Stimulated activated CD4-positive, alpha-beta T cell treated with anti-CD3 and anti-CD28 coated beads, Interleukin-1b, Interleukin-23, amount 100 ng/mL, for 1 hour (primary cell): ENCODE data around the gene OGFOD3.
"Not testable (repeated sequence)": the region's sequence is repeated elsewhere in the genome, so short reads cannot be mapped to it uniquely, and the experiment has no call there.

Experiments used
- DNase-seq, 2 donors: peaks; one replicate each; pipeline ENCODE4 v3.0.0-alpha.2; 2020; ENCODE audit warnings: low read depth in 2 of 2

Gene OGFOD3, protein sequence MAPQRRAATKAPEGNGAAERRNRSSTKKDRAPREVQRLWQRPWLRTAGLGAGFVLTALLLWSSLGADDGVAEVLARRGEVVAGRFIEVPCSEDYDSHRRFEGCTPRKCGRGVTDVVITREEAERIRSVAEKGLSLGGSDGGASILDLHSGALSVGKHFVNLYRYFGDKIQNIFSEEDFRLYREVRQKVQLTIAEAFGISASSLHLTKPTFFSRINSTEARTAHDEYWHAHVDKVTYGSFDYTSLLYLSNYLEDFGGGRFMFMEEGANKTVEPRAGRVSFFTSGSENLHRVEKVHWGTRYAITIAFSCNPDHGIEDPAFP

DNA sequence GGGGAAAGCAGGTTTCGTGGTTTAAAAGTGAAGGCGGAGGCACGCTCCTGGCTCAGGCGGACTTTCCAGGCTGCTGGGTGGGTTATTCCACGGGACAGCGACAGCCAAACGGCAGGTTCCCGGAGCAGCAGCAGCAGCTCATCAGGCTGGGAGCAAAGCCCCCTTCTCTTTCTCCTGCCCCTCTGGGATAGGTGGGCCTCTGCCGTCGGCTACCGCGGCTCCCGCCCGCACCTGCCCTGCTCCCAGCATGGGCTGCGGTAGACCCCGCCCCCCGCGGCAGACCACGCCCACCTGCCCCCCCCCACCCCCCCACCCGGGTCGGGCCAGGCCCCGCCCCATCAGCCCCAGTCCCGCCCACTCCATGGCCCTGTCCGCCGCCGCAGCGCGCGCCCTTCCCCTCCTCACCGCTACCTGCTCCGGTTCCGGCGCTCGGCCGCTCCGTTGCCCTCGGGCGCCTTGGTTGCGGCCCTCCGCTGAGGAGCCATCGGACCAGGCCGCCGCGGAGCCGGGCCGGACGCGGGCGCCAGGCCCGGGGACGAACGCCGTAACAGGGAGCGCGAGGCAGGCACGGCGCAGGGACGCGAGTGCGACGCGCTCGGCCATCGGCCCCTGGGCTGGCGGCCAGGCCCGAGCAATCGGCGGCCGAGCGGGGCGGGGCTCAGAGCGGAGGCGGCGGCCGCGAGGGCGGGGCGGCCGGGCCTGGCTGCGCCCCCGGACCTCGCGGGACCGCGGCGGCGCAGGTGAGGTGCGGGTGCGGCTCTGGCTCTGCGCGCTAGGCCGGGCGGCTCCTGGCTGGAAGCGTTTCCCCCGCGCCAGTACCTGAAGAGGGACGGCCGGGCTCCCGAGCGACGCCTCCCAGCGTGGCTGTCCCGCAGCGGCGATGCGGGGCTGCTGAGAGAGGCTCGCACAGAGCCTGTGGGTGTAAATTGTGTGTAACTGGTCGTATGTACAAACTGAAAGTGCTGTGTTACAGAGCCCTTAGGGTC is at the start of gene OGFOD3, which contains the start of gene HEXD:
Gene OGFOD3 (minus strand): TSS at position 586 of the 986 bp plus-strand sequence. CDS start 101 bp downstream, at position 485.
Gene HEXD (plus strand): TSS at position 347 of the 986 bp plus-strand sequence. CDS start 1,453 bp downstream, outside the sequence.
- peak; percentile 62 to 71 for DNase-seq

DNA sequence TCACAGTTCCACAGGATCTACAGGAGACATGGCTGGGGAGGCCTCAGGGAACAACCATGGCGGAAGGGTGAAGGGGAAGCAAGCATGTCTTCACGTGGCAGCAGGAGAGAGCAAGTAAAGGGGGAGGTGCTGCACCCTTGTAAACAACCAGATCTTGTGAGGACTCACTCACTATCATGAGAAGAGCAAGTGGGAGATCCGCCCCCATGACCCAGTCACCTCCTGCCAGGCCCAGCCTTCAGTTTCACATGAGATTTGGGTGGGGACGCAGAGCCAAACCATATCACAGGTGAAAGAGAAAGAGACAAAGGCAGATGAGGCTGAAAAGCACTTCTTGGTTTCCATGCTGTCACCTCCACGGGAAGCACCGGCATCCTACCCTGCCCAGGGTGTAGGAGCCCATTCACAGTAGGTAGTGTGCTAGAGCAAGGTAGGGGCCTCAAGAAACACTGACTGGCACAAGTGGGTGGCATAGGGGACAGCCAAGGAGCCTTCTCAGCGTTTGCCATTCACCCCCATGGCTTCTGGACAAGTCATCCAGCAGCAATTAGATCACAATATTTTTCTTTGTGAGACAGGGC is 46.7 kb upstream of the OGFOD3 start:
- no peak for DNase-seq

DNA sequence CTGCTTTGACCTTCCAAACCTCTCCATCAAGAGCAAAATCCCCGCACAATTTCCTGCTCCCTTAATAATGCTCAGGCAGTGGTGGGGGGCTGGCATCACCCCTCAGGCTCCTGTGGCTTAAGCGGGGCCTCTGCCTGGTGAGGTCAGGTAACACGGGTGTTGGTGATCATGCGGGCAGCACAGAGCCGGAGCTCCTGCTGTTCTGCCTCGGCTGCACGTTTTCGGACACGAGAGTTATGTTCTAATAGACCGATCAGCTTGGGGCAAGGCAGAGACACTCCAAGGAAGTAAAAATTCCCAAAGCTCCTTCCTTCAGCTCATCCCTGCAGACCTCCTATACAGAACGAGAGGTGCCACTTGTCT is 46.2 kb upstream of the OGFOD3 start:
- no peak for DNase-seq

DNA sequence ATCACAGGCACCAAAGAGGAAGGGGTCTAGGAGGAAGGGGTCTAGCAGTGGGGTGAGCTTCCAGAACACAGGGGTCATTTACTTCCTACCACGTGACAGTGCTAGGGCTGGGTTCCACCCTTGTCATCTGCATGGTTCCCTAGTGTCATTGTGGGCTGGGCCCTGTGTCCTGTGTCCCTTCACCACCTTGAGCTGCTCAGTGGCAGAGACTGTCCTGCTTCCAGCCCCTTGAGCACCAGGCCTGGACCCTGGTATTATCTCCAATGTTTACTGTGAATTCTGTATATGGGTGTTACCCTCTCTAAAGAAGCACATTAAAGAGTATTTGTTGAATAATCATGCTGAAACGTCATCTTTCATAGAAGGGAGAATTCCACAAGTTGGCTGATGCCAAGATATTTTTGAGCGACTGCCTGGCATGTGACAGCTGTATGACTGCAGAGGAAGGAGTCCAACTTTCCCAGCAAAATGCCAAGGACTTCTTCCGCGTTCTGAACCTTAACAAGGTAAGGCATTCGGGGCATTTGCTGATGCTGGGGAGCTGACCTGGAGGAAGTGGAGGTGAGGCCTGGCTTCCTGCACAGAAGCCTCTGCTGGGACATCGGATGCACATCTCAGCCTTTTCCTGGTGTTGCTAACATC is 45.7 kb upstream of the OGFOD3 start:
- no peak for DNase-seq

DNA sequence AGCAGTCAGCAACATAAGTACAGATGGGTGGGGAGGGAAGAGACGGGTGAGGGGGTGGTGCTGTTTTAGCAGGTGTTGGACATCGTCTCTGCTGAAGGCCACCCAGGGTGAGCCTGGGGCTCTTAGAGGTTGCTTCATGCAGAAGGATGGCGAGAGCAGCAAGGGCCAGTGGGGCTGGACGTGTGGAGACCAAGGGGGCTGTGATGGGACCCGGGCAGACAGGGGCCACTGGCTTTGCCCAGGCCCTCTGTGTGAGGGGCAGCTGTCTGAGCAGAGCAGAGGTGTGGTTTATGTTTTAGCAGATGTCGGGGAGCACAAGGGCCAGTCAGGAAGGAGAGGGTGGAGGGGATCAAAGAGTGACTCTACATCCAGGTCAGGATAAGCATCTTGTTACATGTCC is 45.0 kb upstream of the OGFOD3 start:
- DNase-seq: no peak

DNA sequence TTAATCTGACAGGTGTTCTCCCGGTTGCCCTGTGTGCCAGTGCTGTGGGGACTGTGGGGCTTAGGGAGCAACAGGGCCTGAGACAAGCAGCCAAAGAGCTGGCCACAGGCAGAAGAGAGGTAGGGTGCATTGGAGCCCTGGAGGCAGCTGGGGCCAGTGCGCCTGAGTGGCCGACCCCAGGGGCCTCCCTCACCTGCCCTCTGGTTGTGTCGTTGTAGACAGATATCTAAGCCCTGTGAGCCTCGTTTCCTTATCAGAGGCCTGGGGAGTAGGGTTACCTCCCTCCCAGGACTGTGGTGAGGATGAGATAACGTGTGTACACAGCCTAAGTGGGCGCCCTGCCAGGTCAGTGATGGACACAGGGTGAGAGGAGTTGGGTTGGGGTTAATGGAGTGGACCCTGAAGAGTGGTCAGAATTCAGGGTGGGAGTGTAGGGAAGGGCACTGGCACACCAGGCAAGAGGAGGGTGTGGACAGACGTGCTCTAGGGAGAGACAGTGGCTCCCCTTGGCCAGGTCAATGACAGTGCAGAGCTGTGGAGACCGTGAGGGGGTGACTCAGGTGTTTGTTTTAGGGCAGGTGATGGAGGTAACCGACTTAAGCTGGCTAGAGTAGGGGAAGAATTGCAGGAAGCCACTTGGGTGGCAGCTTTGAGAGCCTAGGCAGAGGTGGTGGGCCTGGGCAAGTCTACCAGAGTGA is 43.6 kb upstream of the OGFOD3 start:
- DNase-seq: no peak

DNA sequence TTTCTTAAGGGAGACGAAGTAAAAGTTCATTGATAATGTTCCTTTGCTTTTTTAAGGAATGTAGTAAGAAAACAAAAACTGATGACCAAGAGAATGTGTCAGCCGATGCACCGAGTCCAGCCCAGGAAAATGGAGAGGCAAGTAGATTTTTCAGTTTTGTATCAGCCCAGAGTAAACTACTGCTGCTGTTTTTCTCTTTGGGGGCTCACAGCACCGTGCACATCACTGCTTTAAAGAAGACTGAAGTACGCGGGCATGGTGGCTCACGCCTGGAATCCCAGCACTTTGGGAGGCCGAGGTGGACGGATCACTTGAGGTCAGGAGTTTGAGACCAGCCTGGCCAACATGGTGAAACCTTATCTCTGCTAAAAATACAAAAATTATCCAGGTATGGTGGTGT is 41.5 kb upstream of the OGFOD3 start:
- not testable (repeated sequence) for DNase-seq

DNA sequence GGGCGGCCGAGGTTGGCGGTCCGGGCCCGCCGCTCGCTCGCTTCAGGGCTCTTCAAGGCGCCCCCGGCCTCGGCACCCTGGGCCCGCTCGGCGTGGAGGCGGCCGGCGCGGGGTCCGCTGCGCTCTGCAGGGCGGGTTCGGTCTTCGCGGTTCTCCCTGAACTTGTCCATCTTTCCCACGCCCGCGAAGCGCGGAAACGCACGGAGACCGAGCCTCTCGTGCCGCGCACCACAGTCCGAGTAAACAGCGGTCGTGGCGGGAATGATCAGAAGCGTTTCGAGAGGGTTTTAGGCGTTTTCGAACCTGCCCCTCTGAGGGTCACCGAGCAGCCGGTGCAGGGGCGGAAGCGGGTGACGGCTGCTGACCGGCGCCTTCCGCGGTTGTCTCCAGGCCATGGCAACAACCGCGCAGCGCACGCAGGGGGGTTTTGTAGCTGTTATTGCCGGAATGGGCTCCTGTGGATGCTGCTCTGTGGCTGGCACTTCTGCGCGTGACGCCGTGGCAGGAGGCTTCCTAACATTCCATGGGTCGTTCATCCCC is 40.6 kb upstream of the OGFOD3 start:
- DNase-seq: no peak

DNA sequence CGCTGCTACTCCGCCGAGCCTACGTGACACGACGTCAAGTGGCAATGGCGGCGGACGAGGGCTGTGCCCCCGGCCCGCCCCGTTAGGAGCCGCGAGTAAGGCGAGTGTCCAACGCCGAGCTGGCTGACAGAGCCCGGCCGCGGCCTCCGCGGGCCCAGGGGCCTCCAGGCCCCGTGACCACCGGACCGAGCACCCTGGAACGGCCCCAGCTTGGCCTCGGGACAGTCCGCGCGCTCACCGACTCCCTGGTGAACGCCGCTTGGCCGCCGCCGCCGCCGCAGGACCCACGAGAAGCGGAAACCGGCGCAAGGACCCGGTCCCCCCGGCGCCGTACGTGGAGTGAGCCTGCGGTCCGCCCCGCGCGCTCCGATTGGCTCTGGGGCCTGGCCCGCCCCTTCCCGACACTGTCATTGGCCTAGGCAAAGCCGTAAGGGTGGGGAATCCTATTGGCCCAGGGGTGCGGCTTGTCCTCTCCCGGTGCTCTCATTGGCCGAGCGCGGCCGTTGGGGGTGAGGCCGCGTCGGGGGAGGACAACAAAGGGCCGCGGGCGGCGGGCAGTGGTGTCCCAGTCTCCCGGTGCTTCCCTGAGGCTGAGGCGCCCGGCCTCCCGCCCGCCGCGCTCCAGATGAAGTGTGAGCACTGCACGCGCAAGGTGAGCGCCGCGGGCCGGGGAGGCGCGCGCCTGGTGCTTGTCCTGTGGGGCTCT is 39.9 kb upstream of the OGFOD3 start, which contains the start of gene NARF:
Gene NARF (plus strand): TSS at position 563 of the 706 bp plus-strand sequence. CDS start 63 bp downstream, at position 626.
- DNase-seq: peak; percentile 81 to 91

DNA sequence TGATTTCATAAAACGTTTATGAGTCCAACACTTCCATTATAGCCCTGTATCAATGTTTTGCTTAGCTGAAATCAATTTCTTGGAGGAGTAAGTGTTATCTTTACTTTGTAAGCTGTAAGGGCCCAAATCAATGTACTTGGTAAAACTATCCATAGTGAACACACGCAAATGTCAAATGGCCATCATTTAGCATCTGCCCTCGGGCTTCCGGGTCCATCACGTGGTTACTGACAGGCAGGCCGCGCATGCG is 39.5 kb upstream of the OGFOD3 start:
- DNase-seq: no peak

DNA sequence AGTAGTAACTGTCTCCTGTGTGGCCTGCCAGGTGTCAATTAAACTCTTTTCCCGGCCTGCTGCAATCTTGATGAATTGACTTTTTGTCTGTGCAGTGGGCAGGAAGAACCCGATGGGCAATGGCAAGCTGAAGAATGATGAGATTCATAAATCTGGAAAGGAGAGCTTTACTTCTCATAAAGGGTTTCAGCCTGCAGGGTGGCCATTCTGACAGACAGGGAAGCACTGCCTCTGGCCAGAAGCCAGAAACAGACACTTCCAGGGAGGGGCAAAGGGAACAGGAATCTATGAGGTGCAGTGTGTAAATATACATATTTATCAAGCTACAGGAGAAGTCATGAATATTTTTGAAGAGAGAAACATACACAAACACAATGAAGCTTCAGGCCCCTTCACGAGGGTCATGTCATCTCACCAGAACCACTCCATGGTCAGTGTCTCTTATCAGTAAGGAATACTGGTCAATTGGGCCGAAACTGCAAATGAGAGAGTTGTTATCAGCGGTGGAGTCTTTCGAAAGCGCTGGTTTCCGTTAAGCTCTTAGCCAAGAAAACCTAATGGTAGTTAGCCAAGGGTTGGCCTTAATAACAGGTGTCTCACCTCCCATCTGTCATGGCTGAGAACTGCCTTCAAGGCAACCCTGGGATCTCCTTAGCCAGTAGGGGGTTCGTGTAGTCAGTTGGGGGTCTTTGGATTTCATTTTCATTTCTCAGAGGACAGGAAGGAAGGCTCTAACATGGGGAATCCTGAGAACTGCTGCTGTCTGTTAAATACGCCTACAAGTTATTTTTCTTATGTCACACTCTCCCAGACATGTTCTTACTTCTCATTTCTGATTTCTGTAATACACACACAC is 38.9 kb upstream of the OGFOD3 start:
- DNase-seq: no peak

DNA sequence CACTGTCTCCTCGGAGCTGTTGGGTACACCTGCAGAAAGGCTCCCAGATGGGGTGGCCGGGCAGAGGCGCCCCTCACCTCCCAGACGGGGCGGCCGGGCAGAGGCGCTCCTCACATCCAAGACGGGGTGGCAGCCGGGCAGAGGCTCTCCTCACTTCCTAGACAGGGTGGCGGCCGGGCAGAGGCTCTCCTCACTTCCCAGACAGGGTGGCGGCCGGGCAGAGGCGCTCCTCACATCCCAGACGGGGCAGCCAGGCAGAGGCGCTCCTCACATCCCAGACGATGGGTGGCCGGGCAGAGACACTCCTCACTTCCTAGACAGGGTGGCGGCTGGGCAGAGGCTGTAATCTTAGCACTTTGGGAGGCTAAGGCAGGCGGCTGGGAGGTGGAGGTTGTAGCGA is 35.3 kb upstream of the OGFOD3 start:
- DNase-seq: not testable (repeated sequence)

DNA sequence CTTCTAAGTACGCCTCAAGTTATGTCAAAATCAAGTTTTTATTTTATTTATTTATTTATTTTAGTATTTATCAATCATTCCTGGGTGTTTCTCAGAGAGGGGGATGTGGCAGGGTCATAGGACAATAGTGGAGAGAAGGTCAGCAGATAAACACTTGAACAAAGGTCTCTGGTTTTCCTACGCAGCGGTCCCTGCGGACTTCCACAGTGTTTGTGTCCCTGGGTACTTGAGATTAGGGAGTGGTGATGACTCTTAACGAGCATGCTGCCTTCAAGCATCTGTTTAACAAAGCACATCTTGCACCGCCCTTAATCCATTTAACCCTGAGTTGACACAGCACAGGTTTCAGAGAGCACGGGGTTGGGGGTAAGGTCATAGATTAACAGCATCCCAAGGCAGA is 34.8 kb upstream of the OGFOD3 start:
- not testable (repeated sequence) for DNase-seq

DNA sequence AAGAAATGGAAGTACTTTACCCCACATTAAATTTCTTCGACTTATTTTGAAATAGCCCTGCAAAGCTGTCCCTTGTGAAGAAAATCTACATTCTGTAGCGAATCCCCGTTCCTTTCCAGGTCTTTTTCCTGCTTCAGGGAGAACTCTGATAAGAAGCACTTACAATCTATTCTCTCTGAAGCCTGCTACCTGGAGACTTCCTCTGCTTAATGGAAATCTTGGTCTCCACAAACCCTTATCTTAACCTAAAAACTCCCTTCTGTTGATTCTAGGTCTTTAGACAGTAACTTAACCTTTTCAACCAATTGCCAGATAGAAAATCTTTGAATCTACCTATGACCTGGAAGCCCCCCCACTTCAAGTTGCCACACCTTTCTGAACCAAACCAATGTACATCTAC is 33.8 kb upstream of the OGFOD3 start:
- no peak for DNase-seq

DNA sequence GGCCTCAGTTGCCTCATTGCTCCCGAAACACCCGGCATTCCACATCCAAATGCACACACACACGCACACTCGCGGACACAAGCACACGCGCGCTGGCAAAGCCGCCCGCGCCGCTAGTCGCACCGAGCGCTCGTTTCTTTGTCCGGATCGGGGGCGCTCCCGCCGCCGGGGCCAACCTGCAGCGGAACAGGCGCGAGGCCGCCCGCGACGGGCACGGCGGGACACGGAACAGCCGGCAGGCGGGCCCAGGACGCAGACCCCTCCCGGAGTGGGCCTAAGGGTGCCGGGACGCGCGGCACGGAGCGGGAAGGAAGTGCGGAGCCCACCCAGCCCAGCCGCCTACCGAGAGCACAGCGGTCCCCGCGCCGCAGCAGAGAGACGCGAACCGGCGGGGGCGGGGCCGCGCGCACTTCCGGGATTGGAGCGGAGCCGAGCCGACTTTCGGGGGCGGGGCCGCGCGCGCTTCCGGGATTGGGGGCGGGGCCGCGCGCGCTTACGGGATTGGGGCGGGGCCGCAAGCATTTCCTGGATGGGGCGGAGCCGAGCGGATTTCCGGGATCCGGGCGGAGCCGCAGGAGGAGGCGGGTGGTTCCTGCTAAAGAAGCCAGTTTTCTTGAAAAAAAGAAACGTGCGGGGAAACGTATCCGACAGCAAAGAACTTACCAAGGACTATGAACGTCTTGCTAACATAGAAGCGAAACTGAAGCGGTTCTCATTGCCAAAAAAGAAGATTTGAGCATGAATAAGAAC is 32.1 kb upstream of the OGFOD3 start, which contains the start of gene CYBC1:
Gene CYBC1 (minus strand): TSS at position 396 of the 750 bp plus-strand sequence. CDS start 1,498 bp downstream, outside the sequence.
- DNase-seq: peak; percentile 85 to 96

DNA sequence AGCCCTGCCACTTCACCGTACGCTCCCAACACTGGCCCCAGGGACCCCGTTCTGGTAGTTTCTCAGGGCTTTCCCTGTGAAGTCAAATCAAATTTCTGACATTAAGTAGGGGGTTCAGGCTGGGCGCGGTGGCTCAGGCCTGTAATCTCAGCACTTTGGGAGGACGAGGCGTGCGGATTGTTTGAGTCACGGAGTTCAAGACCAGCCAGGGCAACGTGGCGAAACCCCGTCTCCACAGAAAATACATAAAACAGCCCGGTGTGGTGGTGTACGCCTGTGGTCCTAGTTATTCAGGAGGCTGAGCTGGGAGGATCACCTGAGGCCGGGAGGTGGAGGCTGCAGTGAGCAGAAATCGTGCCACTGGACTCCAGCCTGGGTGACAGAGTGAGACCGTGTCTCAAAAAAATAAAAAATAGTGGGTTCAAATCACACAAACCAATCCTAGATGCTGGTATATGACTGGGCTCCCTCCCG is 31.5 kb upstream of the OGFOD3 start:
- peak in 1 of 2 donors; percentile 22 for DNase-seq

DNA sequence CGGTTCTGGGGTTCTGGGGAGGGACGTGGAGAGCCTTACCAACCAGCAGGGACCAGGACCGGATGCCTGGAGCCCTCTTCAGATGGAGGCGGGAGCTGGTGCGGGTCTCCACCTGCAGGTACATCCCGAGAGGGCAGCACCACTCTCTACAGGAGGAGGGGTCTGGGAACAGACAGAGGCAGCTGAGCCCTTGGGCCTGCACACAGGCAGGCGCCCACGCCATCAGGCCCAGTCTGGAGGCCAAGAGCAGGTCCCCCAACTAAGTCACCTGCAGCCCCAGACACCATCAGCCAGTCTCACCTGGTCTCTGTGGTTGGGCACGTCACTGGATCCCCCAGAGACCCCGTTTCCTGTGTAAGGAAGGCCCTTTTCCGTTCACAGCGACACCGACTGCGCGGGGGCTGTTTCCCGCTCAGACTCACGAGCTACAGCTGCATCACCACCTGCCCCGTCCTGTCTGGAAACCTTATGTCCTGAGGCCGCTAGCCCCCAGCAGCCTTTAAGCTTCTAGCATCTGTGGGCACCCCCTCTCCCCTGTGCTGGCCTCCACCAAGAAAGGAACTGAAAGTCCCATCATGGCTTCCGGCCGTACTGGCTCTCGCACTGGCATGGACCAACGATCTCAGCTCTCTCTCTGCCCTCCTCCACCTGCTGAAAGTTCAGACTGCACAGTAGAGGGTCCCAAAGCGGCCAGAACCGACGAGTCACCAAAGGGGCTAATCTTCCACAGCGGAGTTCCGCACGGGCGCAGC is 30.9 kb upstream of the OGFOD3 start:
- DNase-seq: peak; percentile 17 to 39

DNA sequence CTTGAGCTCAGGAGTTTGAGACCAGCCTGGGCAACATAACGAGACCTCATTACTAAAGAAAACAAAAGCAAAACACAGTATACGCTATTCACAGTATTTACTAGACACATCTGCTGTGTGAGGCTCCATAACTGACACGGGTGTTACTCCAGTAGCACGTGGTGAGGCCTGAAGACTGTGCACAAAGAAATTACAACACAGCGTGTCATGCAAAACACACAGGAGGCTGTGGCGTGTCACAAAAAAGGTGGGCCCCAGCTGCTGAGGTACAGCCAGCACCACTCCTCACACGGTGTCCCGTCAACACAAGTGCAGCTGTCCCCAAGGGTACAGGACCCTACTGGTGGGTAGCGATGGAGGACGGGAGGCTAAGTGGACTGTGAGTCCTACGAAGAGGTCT is 29.5 kb upstream of the OGFOD3 start:
- DNase-seq: no peak
